GM21528 (cell line): ENCODE measurements around the gene VSIG10L2.

Source experiments
- ATAC-seq: cut with Tn5 transposase; IDR thresholded peaks from one replicate; pipeline ENCODE4 v1.9.1; 2021; ENCODE audit warnings: mild to moderate bottlenecking, moderate library complexity; ENCODE audit not compliant: unreplicated experiment, low FRiP score

VSIG10L2 gene

GRCh38 chr11:125945011-125945796 lies 640 bp upstream of the VSIG10L2 start:
- ATAC-seq: no peak

- ATAC-seq: no peak
These were observed 1.0 kb downstream of the VSIG10L2 start for GRCh38 chr11:125946712-125947418.

- no peak for ATAC-seq
These were observed 1.8 kb downstream of the VSIG10L2 start for GRCh38 chr11:125947419-125948277.

- ATAC-seq: no peak
These were observed 2.6 kb downstream of the VSIG10L2 start for GRCh38 chr11:125948278-125949051.

- ATAC-seq: no peak
These were observed 3.7 kb downstream of the VSIG10L2 start for GRCh38 chr11:125949271-125950177.

- ATAC-seq: no peak
These were observed 4.3 kb downstream of the VSIG10L2 start for GRCh38 chr11:125950178-125950490.

- no peak for ATAC-seq
These were observed 5.1 kb downstream of the VSIG10L2 start for GRCh38 chr11:125950696-125951651.

- no peak for ATAC-seq
These were observed 5.9 kb downstream of the VSIG10L2 start for GRCh38 chr11:125951731-125952130.

GRCh38 chr11:125952559-125952958 lies 6.7 kb downstream of the VSIG10L2 start:
- ATAC-seq: no peak

- ATAC-seq: no peak
These were observed 7.1 kb downstream of the VSIG10L2 start for GRCh38 chr11:125952973-125953372.

- ATAC-seq: no peak
These were observed 7.6 kb downstream of the VSIG10L2 start for GRCh38 chr11:125953401-125953935.

- ATAC-seq: no peak
These were observed 8.5 kb downstream of the VSIG10L2 start for GRCh38 chr11:125954123-125954944.

GRCh38 chr11:125954945-125955640 lies 9.2 kb downstream of the VSIG10L2 start:
- no peak for ATAC-seq

- ATAC-seq: no peak
These were observed 10.0 kb downstream of the VSIG10L2 start for GRCh38 chr11:125955856-125956255.

GRCh38 chr11:125956391-125957134 lies 10.7 kb downstream of the VSIG10L2 start:
- no peak for ATAC-seq
